GM08714 (cell line): ENCODE measurements around the gene PIGL.
"Not testable (repeated sequence)": the region's sequence is repeated elsewhere in the genome, so short reads cannot be mapped to it uniquely, and the experiment has no call there.

Source experiments
- H3K4me3 ChIP-seq: fragments of 200-500 bp; sonication (Bioruptor generic); 2 replicates; pipeline ENCODE4 v1.5.1; 2014; ENCODE audit warnings: mild to moderate bottlenecking, low read length, inconsistent platforms
- ZNF274 ChIP-seq: IDR thresholded peaks from 2 replicates; pipeline ENCODE4 v1.6.1; 2012; ENCODE audit warnings: mild to moderate bottlenecking, low read depth, low read length

Gene PIGL

DNA sequence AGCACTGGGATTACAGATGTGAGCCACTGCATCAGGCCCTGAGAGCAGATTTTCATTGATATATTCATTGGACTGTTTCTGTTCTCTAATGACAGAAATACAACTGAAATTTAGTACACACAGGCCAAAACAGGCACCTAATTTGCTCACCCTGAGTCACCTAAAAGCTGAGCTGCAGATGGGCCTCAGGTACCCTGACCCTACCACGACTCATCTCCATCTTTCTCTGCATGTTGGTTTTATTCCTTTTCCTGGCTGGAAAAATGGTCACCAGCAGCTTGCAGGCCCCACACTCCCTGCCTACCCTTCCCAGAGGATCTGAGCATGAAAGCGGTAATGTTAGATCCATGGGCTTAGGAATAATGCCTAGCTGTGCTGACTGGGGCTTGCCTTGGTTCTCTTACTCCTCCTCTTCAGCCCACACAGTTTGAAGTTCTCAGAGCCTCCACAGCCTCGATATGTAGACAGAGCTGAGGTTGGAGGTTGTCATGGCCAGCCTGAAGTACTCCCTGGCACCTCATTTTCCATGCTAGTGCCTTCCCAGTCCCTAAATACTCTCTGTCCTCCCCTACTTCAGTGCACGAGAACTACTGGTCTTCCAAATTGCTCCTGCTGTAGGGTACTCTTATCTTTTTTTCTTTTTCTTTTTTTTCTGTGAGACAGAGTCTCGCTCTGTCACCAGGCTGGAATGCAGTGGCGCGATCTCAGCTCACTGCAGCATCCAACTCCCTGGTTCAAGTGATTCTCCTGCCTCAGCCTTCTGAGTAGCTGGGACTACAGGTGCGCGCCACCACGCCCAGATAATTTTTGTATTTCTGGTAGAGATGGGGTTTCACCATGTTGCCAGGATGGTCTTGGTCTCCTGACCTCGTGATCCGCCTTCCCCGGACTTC, 85.2 kb downstream of the PIGL start:
- no peak for TF ChIP-seq ZNF274
- H3K4me3 ChIP-seq = no peak overlapping the region

- TF ChIP-seq ZNF274 = no peak
- H3K4me3 ChIP-seq = no peak overlapping the region
Observed at GRCh38 chr17:16302856-16303255, 85.8 kb downstream of the PIGL start.

DNA sequence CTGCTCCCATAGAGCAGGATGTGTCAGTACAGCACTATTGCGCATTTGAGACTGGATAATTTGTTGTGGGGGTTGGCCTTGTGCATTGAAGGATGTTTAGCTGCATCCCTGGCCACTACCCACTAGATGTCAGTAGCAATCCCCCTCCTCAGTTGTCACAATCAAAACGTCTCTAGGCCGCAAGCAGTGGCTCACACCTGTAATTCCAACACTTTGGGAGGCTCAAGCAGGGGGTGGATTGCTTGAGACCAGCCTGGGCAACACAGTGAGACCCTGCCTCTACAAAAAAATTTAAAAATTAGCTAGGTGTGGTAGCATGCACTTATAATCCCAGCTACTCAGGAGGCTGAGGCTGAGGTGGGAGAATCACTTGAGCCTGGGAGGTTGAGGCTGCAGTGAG, 87.8 kb downstream of the PIGL start:
- H3K4me3 ChIP-seq = no peak overlapping the region
- TF ChIP-seq ZNF274 = no peak

DNA sequence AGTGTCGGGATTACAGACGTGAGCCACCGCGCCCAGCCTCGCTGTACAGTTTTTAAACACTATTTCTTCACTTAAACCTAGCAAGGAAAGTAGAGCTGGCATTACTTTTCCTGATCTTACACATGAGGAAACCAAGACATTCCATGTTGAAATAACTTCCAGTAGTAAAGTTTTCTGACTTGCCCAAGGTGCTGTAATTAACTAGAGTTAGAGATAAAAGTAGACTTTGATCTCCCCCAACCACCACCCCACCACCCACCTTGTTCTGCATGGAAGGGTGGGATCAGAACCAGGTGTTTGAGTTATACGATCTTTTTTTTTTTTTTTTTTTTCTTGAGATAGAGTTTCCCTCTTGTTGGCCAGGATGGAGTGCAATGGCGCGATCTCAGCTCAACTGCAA, 89.2 kb downstream of the PIGL start:
- no peak for TF ChIP-seq ZNF274

DNA sequence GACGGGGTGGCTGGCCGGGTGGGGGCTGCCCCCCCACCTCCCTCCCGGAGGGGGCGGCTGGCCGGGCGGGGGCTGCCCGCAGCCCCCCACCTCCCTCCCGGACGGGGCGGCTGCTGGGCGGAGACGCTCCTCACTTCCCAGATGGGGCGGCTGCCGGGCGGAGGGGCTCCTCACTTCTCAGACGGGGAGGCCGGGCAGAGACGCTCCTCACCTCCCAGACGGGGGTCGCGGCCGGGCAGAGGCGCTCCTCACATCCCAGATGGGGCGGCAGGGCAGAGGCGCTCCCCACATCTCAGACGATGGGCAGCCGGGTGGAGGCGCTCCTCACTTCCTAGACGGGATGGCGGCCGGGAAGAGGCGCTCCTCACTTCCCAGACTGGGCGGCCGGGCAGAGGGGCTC, 95.1 kb downstream of the PIGL start:
- H3K4me3 ChIP-seq = not testable (repeated sequence)

More for the DNA sequence above, 89.2 kb downstream of the PIGL start:
- no peak overlapping the region for H3K4me3 ChIP-seq

DNA sequence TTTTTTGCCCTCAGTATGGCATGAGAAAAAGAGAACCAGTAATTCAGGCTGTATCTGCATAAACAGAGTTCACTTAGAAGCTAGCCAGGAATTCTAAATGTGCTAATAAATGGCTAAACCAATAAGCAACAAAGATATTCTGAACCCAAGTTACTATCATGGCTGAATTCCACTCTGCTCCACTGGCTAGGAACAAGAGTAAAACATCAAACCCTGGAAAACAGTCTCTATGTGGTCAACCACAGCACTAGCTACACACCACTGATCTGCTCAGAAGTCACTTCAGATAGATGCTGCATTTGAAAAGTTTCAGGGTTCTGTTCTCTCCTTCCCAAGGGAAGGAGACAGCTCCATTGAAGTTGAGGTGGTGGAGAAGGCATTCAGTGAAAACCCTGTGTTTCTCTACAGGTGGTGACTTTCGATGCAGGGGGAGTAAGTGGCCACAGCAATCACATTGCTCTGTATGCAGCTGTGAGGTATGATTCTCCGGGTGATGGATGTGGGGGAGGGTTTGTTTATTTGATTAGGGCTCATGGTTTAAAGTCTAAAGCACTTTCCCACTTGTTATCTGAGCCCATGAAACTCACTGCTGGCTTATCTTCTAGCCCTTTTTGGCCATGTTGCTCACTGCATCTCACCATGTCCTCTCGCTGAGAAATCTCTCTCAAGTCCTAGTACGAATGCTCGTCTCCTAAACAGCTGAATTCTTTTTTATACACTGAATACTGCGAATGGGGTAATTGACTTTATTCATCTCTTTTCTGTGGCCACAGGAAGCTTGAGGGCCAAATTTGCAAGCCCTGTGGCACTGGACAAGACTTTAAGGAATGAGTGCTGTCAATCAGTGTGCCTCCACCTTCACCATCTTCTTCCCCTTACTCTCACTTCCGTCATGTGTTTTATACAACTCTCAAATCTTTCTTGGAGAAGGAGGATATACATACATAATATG, 96.4 kb downstream of the PIGL start:
- no peak for TF ChIP-seq ZNF274
- H3K4me3 ChIP-seq = no peak overlapping the region

GRCh38 chr17:16314189-16314588, 97.2 kb downstream of the PIGL start:
- no peak for TF ChIP-seq ZNF274
- no peak overlapping the region for H3K4me3 ChIP-seq

- TF ChIP-seq ZNF274 = no peak
Observed at GRCh38 chr17:16314859-16315258, 97.8 kb downstream of the PIGL start.

DNA sequence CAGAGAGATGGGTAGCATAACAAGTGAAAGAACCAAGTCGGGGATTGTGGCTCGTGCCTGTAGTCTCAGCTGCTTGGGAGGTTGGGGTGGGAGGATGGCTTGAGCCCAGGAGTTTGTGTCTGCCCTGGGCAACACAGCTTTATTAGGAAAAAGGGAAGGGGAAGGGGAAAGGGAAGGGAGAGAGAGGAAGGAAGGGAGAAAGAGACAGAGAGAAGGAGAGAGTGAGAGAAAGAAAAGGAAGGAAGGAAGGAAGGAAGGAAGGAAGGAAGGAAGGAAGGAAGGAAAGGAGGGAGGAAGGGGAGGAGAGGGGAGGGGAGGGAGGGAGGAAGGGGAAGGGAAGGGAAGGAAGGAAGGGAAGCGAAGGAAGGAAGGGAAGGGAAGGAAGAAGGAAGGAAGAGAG, 103.0 kb downstream of the PIGL start:
- TF ChIP-seq ZNF274 = no peak
- H3K4me3 ChIP-seq = no peak overlapping the region

More at GRCh38 chr17:16314859-16315258, 97.8 kb downstream of the PIGL start:
- H3K4me3 ChIP-seq = no peak overlapping the region

- no peak for TF ChIP-seq ZNF274
Observed at GRCh38 chr17:16322636-16323035, 105.6 kb downstream of the PIGL start.

DNA sequence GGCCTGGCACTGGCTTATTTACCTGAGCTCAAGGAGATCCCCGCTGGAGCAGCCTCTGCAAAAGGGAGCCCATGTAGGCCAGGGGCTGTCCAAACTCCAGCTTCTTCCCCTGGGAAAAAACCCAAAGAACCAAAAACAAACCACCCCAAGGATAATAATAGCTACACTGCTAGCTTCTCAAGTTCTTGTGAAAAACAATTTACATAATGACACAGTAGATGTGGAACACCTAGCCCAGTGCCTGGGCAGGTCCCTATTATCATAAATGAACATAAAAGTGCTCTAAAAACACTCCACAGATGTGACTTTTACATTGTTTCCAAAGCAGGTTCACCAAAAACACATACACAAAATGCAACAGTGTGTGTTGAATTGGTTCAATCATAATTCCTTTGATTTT, 109.0 kb downstream of the PIGL start:
- no peak for TF ChIP-seq ZNF274
- H3K4me3 ChIP-seq = no peak overlapping the region

More at GRCh38 chr17:16322636-16323035, 105.6 kb downstream of the PIGL start:
- no peak overlapping the region for H3K4me3 ChIP-seq

DNA sequence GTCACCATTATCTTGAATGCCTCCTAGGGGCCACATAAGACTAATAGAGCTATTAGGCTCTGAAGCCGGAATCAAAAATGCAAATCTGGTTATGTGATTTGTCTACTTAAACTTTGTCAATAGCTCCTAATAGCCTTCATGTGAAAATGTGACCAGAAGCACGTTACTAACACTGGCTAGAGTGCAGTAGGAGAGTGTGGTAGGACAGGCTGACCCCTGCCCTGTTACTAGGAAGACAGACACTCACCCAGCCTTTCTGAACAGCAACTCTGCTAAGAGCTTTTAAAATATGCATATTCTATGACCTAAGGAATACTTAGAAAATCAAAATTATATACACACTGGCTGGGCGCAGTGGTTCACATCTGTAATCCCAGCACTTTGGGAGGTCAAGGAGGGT, 110.0 kb downstream of the PIGL start:
- H3K4me3 ChIP-seq = no peak overlapping the region
- no peak for TF ChIP-seq ZNF274

- H3K4me3 ChIP-seq = no peak overlapping the region
- no peak for TF ChIP-seq ZNF274
Observed at GRCh38 chr17:16328997-16329396, 112.0 kb downstream of the PIGL start.

DNA sequence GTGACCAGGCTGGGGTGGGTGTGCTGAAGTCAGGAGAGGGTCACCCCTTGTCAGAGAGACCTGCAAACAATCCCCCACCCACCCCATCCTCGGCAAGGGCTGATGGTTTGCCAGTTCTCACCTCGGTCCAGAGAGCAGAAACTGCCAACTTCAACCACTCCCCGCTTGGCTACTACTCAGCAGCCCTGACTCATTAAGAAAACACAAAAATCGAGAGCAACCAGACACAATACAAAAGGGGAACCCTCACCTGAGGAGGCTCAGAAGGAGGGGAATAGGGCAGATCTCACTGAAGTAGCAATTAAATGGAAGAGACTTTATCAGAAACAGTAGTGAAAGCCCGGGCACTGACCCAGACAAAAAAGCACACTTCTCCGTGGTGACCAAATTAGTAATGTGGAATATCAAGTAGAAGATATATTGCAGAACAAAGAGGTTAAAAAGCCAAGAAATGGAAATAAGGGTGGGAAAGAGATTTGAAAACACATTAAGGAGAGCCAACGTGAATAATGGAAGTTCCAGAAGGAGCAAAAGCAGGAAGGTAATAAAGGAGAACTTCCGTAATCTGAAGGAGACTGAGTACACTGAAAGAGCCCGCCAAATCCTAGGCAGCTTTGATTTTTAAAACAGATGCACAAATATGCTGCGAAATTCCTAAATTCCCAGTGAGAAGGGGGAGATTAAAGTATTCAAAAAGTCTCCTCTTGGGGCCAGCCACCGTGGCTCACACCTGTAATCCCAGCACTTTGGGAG, 112.7 kb downstream of the PIGL start:
- no peak overlapping the region for H3K4me3 ChIP-seq
- no peak for TF ChIP-seq ZNF274

DNA sequence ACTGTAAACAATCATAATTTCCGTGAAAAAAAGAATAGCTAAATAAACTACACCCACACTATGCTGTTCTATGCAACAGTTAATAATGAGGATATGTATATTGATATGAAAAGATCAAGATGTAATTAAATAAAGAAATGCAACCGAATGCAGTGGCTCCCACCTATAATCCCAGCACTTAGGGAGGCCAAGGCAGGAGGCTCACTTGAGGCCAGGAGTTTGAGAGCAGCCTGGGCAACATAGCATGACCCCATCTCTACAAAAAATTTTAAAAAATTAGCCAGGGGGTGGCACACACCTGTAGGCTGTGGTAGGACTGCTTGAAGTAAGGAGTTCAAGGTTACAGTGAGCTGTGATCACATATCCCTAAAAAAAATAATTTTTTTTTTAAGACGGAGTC, 121.4 kb downstream of the PIGL start:
- TF ChIP-seq ZNF274 = no peak
- no peak overlapping the region for H3K4me3 ChIP-seq
